GM12801 (cell line): ENCODE measurements around the gene RAD23A.

Experiments
- CTCF ChIP-seq: IDR thresholded peaks from one replicate; pipeline ENCODE4 v1.5.1; 2011; ENCODE audit warnings: control low read depth; ENCODE audit not compliant: insufficient read length; ENCODE audit errors: extremely low read depth

The RAD23A gene

GRCh38 chr19:12954612-12954962, 8.9 kb downstream of the RAD23A start:
- no peak for TF ChIP-seq CTCF

DNA sequence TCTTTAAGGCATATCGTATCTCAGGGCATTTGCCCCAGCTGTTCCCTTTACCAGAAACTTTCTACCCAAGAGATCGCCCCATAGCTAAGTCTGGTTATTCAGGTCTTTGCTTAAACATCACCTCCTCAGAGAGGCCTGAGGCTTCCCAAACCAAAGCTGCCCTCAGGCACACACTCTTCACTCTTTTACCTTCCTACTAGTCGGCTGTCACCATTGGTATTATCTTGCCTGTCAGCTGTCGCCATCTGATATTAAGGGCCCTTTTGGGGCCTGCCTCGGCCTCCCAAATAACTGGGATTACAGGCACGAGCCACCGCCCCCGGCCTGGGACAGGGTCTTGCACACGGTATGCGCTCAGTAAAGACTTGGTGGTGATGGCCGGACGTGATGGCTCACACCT, 10.3 kb downstream of the RAD23A start:
- no peak for TF ChIP-seq CTCF

GRCh38 chr19:12956446-12957388, 11.1 kb downstream of the RAD23A start, which contains the start of gene GADD45GIP1:
TSS of gene GADD45GIP1 (minus strand) at chr19:12957223. CDS start at chr19:12957212, 11 bp downstream.
- TF ChIP-seq CTCF, result no peak

- no peak for TF ChIP-seq CTCF
These were observed 13.8 kb downstream of the RAD23A start for GRCh38 chr19:12959481-12959880.

DNA sequence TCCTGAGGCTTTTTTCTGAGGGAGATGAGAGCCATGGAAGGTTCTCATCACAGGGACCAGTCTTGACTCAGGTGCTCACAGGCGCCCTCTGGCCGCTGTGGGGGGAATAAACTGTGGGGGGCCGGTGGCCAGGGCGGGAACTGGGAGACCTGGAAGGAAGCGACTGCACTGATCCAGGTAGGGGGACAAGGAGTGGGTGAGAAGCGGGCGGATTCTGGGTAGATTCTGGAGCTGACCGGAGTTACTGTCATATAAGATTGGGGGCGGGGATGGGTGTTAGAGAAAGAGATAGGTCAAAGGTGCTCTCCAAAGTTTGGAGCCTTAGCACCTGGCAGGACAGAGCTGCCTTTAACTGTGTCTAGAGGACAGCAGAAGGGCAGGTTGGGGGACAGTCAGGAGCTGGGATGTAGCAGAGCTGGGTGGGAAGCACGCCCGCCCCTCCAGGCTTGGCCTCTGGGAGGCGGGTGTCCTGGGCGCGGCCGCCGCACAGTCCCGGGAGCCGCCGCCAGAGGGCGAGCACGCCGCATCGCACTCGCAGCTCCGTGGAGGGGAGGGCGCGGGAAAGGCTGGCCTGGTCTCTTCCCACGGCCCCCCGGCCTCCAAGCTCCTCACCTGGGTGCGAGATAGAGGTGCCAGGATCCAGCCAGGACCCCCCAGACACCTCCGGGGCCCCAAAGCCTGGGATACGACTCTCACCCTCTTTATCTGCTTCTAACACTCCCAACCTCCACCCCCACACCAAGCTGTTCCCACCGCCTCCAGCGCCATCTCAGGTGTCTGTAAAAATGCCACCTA, 19.6 kb downstream of the RAD23A start:
- peak; percentile 36 for TF ChIP-seq CTCF

DNA sequence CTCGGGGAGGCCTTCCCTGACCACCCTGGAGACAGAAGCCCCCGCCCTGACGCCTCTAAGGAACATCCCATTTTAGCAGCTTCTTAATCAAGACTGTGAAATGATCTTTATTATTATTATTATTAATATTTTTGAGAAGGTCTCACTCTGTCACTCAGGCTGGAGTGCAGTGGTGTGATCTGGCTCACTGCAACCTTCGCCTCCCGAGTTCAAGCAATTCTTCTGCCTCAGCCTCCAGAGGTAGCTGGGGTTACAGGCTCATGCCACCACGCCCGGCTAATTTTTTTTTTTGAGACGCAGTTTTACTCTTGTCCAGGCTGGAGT, 20.1 kb downstream of the RAD23A start:
- no peak for TF ChIP-seq CTCF

DNA sequence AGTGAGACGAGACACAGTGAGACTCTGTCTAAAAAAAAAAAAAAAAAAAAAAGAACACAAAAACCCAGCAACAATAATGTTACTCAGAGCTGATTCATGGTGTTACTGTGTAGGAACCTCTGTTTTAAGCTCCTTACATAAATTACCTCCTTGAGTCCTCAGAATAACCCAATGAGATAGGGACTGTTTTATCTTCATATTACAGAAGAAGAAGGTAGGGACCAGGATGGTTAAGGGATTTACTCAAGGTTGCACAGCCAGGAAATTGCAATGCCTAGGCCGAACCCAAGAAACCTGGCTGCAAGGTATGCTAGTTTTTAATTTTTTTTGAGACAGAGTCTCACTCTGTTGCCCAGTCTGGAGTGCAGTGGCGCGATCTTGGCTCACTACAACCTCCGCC, 22.2 kb downstream of the RAD23A start:
- no peak for TF ChIP-seq CTCF
